Mucosa of rectum (tissue), 2 donors: ENCODE measurements around the gene CACNA1B.

ENCODE experiments used
- H3K27ac ChIP-seq, 2 donors: one replicate each; pipeline ENCODE4 v1.7.0; 2013; ENCODE audit warnings: inconsistent platforms in 2 of 2, low read depth in 2 of 2, low read length in 2 of 2
- H3K27me3 ChIP-seq, 2 donors: one replicate each; pipeline ENCODE4 v1.7.0; 2013; ENCODE audit warnings: low read length in 2 of 2; ENCODE audit not compliant: control insufficient read depth in 2 of 2, insufficient read depth in 2 of 2
- H3K36me3 ChIP-seq, 2 donors: one replicate each; pipeline ENCODE4 v1.7.0; 2013; ENCODE audit warnings: low read length in 2 of 2; ENCODE audit not compliant: control insufficient read depth in 2 of 2, insufficient read depth in 2 of 2
- H3K4me1 ChIP-seq, 2 donors: one replicate each; pipeline ENCODE4 v1.7.0; 2013; ENCODE audit warnings: low read length in 2 of 2, mild to moderate bottlenecking in 1 of 2; ENCODE audit not compliant: control insufficient read depth in 2 of 2, insufficient read depth in 2 of 2
- H3K4me3 ChIP-seq, 2 donors: one replicate each; pipeline ENCODE4 v1.7.0; 2013; ENCODE audit warnings: low read length in 2 of 2
- H3K9ac ChIP-seq, 2 donors: one replicate each; pipeline ENCODE4 v1.7.0; 2013; ENCODE audit warnings: low read length in 2 of 2, low read depth in 1 of 2, mild to moderate bottlenecking in 1 of 2
- H3K9me3 ChIP-seq, 2 donors: one replicate each; pipeline ENCODE4 v1.7.0; 2013; ENCODE audit warnings: low read length in 2 of 2; ENCODE audit not compliant: control insufficient read depth in 2 of 2
- donor health status: healthy.
- donor health status: Normal muscosa, but diverticular disease.

The CACNA1B gene

DNA sequence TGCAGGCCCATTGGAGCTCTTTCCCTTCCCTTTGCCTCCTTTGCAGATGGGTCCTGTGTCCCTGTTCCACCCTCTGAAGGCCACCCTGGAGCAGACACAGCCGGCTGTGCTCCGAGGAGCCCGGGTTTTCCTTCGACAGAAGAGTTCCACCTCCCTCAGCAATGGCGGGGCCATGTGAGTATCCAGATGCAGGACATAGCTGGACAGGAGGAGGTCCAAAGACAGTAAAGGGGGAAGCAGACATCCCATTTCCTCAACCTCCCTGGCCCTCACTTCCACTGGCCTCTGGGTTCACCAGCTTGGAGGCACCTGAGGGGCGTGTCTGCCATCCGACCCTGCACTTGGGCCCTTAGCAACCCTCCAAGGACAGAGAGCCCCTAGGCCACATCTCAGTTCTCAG, 237.9 kb downstream of the CACNA1B start:
- Histone ChIP-seq H3K27me3 (no peaks in the 10 kb centered on the region), H3K4me3 (no peak overlapping the region), H3K9ac (no peak overlapping the region)

DNA sequence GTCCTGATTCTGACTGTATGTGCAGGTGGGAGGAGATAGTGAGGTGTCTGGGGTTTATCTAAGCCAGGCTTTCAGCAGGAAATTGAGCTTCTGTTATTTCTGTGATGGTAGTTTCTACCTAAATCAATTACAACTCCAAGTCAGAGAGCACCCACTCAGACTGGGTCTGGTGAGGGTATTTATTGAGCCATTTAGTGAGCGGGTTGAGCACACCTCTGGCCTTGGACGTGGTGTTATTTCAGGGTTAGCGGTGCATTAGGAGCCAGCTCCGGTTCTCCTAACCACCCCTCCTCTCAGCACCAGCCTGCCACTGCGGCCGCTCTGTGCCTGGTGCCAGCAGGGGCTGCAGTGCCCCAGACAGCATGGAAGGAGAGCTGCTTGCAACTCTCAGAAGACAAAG, 238.9 kb downstream of the CACNA1B start:
- no peak overlapping the region for H3K27ac ChIP-seq
- H3K4me1 ChIP-seq: no peaks in the 10 kb centered on the region
- no peaks in the 10 kb centered on the region for H3K27me3 ChIP-seq
- H3K4me3 ChIP-seq: no peak overlapping the region
- H3K9ac ChIP-seq: no peak overlapping the region
- H3K36me3 ChIP-seq: no peaks in the 10 kb centered on the region
- no peaks in the 10 kb centered on the region for H3K9me3 ChIP-seq

More for the DNA sequence above, 237.9 kb downstream of the CACNA1B start:
- Histone ChIP-seq H3K4me1 (no peaks in the 10 kb centered on the region), H3K9me3 (no peaks in the 10 kb centered on the region), H3K27ac (no peak overlapping the region), H3K36me3 (no peaks in the 10 kb centered on the region)

DNA sequence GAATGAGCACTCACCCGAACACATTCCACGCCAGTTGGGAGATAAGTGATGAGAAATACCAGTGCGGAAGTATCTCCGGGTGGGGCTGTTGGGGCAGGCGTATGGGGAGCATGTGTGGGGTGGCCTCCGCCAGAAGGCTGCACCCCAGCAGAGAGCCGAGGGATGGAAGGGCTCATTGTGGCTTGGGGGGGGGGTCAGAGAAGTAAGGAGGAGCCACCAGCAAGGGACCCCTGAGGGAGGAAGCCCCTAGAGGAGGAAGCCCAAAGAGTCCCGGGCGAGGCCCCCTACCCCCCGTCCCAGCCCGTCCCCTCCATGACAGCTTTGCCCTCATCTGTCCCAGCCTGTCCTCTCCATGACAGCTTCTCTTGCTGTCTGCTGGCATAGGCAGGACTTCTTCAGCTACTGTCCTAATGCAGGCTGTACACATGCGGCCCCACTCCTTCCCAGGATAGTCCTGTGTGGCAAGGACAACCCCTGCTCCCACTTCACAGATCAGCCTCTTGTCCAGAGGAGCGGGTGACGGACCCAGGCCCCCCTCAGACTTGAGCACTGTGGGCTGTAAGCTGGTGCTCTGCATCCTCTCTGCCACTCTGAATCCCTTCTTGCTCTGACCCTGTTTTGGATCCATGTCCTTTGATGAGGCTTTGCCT, 239.6 kb downstream of the CACNA1B start:
- no peak overlapping the region for H3K27ac ChIP-seq
- no peaks in the 10 kb centered on the region for H3K36me3 ChIP-seq

DNA sequence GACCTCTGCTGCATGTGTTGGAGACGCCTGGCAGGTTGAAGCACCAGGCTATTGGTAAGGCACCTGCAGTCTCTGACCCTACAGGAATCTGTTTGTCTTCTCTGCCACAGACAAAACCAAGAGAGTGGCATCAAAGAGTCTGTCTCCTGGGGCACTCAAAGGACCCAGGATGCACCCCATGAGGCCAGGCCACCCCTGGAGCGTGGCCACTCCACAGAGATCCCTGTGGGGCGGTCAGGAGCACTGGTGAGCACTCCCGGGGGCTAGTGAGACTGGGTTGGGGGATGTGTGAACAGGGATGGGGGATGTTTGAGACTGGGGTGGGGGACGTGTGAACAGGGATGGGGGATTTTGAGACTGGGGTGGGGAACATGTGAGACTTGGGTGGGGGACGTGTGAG, 240.3 kb downstream of the CACNA1B start:
- H3K9me3 ChIP-seq: no peaks in the 10 kb centered on the region
- no peak overlapping the region for H3K9ac ChIP-seq
- H3K36me3 ChIP-seq: no peaks in the 10 kb centered on the region
- no peaks in the 10 kb centered on the region for H3K27me3 ChIP-seq
- no peak overlapping the region for H3K4me3 ChIP-seq
- no peaks in the 10 kb centered on the region for H3K4me1 ChIP-seq
- H3K27ac ChIP-seq: no peak overlapping the region

More for the DNA sequence above, 239.6 kb downstream of the CACNA1B start:
- Histone ChIP-seq H3K9me3 (no peaks in the 10 kb centered on the region), H3K27me3 (no peaks in the 10 kb centered on the region), H3K9ac (no peak overlapping the region), H3K4me1 (no peaks in the 10 kb centered on the region), H3K4me3 (no peak overlapping the region)

DNA sequence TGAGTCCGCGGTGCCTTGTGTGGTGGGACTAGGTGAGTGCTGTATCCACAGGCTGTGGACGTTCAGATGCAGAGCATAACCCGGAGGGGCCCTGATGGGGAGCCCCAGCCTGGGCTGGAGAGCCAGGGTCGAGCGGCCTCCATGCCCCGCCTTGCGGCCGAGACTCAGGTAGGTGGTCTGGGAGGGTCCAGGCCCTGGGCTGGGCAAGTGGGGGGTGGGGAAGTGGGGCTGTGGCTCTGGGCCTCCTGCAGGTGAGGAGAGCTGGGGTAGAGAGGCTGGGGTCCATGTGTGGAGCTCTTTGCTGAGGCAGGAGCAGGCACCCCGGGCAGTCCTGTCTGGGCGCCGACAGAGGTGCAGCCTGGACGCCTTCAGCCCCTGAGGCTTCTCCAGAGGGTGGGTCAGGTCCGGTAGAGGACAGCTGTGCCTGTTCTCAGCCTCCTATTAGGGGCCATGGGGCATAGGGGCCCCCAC, 241.1 kb downstream of the CACNA1B start:
- H3K27me3 ChIP-seq: no peaks in the 10 kb centered on the region
- no peaks in the 10 kb centered on the region for H3K9me3 ChIP-seq
- H3K27ac ChIP-seq: no peak overlapping the region
- no peaks in the 10 kb centered on the region for H3K4me1 ChIP-seq
- H3K4me3 ChIP-seq: no peak overlapping the region
- H3K9ac ChIP-seq: no peak overlapping the region
- no peaks in the 10 kb centered on the region for H3K36me3 ChIP-seq

DNA sequence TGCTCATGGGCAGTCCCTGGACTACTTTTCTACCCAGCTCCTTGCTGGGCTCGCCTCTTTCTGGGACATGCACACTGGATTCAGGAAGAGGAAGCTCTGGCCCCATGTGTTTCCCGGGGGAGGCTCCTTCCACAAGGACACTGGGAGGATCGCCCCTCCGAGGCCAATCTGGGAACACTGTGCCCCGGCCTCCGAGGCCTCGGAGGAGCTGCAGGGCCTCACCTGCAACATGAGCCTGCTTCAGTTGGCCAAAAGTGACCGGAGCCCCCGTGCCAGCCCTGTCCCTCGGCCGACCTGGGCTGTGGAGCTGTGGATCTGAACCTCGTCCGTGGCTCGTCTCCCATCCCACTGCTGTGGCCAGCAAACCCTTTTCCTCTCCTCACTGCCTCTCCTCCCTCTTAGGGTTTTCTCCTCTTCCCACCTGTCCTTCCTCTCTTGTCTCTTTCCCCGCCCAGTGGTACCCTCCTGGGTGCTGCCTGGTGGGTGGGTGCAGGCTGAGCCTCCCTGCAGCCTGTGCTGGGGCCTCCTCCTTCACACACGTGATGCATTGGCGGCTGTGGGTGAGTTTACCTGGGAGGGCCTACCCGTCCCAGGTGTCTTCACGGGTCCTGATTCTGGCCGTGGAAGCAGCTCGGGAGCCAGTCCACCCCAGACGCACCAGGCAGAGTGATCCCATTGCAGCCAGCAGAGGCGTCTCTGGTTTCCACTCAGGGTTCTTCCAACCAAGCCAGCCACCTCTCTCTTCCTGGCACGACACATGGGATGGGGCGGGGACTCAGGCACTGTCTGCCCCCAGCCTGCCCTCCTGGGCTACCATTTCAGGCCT, 241.8 kb downstream of the CACNA1B start:
- no peaks in the 10 kb centered on the region for H3K27me3 ChIP-seq
- H3K27ac ChIP-seq: no peak overlapping the region
- H3K9ac ChIP-seq: no peak overlapping the region
- no peaks in the 10 kb centered on the region for H3K9me3 ChIP-seq
- H3K36me3 ChIP-seq: no peaks in the 10 kb centered on the region
- no peaks in the 10 kb centered on the region for H3K4me1 ChIP-seq
- no peak overlapping the region for H3K4me3 ChIP-seq

DNA sequence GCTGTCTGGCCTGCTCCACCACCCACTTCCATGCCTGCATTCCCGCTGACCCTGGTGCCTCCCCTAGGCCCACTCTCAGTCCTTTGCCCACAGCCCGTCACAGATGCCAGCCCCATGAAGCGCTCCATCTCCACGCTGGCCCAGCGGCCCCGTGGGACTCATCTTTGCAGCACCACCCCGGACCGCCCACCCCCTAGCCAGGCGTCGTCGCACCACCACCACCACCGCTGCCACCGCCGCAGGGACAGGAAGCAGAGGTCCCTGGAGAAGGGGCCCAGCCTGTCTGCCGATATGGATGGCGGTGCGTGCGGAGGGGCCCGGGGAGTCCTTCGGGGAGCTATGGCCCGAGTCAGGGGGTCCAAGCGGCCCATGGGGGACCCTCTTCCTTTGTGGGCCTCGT, 242.5 kb downstream of the CACNA1B start:
- Histone ChIP-seq H3K4me3 (no peak overlapping the region), H3K9ac (no peak overlapping the region), H3K36me3 (no peaks in the 10 kb centered on the region), H3K4me1 (no peaks in the 10 kb centered on the region), H3K9me3 (no peaks in the 10 kb centered on the region), H3K27me3 (no peaks in the 10 kb centered on the region), H3K27ac (no peak overlapping the region)

DNA sequence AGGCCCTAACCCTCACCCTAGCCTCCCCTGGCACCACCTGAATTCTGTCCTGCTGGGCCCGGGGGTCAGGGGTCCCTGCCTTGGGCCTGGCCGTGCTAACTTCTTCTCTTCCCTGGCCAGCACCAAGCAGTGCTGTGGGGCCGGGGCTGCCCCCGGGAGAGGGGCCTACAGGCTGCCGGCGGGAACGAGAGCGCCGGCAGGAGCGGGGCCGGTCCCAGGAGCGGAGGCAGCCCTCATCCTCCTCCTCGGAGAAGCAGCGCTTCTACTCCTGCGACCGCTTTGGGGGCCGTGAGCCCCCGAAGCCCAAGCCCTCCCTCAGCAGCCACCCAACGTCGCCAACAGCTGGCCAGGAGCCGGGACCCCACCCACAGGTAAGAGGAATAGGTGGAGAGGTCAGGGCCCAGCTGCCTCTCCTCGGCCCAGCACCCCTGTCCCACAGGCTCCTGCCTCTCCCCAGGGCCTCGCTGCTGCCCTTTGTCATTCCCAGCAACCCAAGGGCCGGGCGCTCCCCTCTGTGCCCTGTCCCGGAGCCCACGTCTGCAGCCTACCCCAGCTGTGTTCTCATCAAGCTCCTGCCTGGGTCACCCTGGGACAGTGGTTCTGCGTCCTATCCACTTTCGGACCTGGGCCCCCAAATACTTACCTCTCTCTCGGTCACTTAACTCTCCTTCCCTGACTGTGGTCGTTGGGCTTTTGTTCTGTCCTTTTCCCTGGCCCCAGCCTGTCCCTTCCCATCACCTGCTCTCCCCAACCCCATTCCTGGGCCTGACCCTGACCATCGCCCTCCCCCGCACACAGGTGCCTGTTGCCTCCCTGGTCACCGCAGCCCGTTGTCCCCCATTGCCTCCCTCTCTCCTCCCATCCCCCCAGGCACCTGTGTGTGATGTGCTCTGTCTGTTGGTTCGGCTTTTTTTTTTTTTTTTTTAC, 243.2 kb downstream of the CACNA1B start:
- Histone ChIP-seq H3K36me3 (no peaks in the 10 kb centered on the region), H3K4me3 (no peak overlapping the region), H3K9me3 (no peaks in the 10 kb centered on the region), H3K9ac (no peak overlapping the region), H3K27ac (no peak overlapping the region), H3K4me1 (no peaks in the 10 kb centered on the region), H3K27me3 (no peaks in the 10 kb centered on the region)

DNA sequence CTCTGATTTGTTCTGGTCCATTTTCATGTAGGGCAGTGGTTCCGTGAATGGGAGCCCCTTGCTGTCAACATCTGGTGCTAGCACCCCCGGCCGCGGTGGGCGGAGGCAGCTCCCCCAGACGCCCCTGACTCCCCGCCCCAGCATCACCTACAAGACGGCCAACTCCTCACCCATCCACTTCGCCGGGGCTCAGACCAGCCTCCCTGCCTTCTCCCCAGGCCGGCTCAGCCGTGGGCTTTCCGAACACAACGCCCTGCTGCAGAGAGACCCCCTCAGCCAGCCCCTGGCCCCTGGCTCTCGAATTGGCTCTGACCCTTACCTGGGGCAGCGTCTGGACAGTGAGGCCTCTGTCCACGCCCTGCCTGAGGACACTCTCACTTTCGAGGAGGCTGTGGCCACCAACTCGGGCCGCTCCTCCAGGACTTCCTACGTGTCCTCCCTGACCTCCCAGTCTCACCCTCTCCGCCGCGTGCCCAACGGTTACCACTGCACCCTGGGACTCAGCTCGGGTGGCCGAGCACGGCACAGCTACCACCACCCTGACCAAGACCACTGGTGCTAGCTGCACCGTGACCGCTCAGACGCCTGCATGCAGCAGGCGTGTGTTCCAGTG, 244.0 kb downstream of the CACNA1B start:
- H3K27ac ChIP-seq: no peak overlapping the region
- H3K9ac ChIP-seq: no peak overlapping the region
- H3K4me1 ChIP-seq: no peaks in the 10 kb centered on the region
- H3K27me3 ChIP-seq: no peaks in the 10 kb centered on the region
- H3K4me3 ChIP-seq: no peak overlapping the region
- H3K9me3 ChIP-seq: no peaks in the 10 kb centered on the region
- no peaks in the 10 kb centered on the region for H3K36me3 ChIP-seq
